ENCODE results near the gene RPL10.

Gene RPL10

GRCh38 chrX:154431341-154431740 lies 33.2 kb downstream of the RPL10 start:
- DNase-seq: no peak

GRCh38 chrX:154432210-154432609 lies 34.0 kb downstream of the RPL10 start:
- DNase-seq: no peak

GRCh38 chrX:154433605-154434004 lies 35.4 kb downstream of the RPL10 start:
- no peak for DNase-seq

GRCh38 chrX:154434394-154435168 lies 36.4 kb downstream of the RPL10 start:
- DNase-seq: no peak

GRCh38 chrX:154435171-154435733 lies 37.1 kb downstream of the RPL10 start:
- DNase-seq: no peak

GRCh38 chrX:154436374-154436982 lies 38.3 kb downstream of the RPL10 start:
- DNase-seq: peak in 1 of 2 donors; percentile 29

GRCh38 chrX:154436983-154437752 lies 39.0 kb downstream of the RPL10 start, which contains the start of gene GDI1:
Gene GDI1, plus strand, starts transcription at chrX:154437154. Its CDS starts 101 bp downstream, at chrX:154437255.
- DNase-seq: peak; percentile 36 to 44

GRCh38 chrX:154437971-154438893 lies 40.1 kb downstream of the RPL10 start:
- no peak for DNase-seq

- DNase-seq: no peak
These were observed 41.7 kb downstream of the RPL10 start for GRCh38 chrX:154439841-154440240.

GRCh38 chrX:154440623-154441357 lies 42.6 kb downstream of the RPL10 start:
- no peak for DNase-seq

- no peak for DNase-seq
These were observed 43.4 kb downstream of the RPL10 start for GRCh38 chrX:154441564-154441963.

- DNase-seq: no peak
These were observed 44.0 kb downstream of the RPL10 start for GRCh38 chrX:154441984-154442707.

- no peak for DNase-seq
These were observed 45.3 kb downstream of the RPL10 start for GRCh38 chrX:154443479-154443910.

- peak; percentile 60 to 62 for DNase-seq
These were observed 46.0 kb downstream of the RPL10 start, which contains the start of gene FAM50A for GRCh38 chrX:154443992-154444754. Gene FAM50A, plus strand, starts transcription at chrX:154444141. Its CDS starts 95 bp downstream, at chrX:154444236.

GRCh38 chrX:154444755-154445246 lies 46.6 kb downstream of the RPL10 start:
- DNase-seq: no peak

- no peak for DNase-seq
These were observed 47.6 kb downstream of the RPL10 start for GRCh38 chrX:154445776-154446175.

GRCh38 chrX:154446430-154446829 lies 48.3 kb downstream of the RPL10 start:
- no peak for DNase-seq

- no peak for DNase-seq
These were observed 50.3 kb downstream of the RPL10 start for GRCh38 chrX:154448484-154448883.

- DNase-seq: no peak
These were observed 51.4 kb downstream of the RPL10 start for GRCh38 chrX:154449618-154450017.
